ENCODE measurements around the gene HSD11B2. TPM values are rescaled to one million over a fixed set of nuclear protein-coding genes. Genes with fewer than 3 reads are reported as not detected.

Gene HSD11B2
- total and polyA plus RNA-seq, 2 donors (not counting 3 experiments of a cell fraction or from before 2014, with no cell fraction given), result 0.10 TPM; not detected in 1

GRCh38 chr16:67456391-67457081, 25.6 kb downstream of the HSD11B2 start:
- no peak overlapping the region for H3K27ac ChIP-seq (ENCODE audit: insufficient read depth, low read depth, low read length)
- no peak for DNase-seq (ENCODE audit: low read depth, low spot score)
- POLR2A ChIA-PET, result interaction anchor here (0.6 to 0.7 kb wide), 3 partner anchors 8 to 86 kb away, joined by 3 to 8 read pairs (median 4); no protein-coding TSS in a partner anchor

More at GRCh38 chr16:67456391-67457081, 25.6 kb downstream of the HSD11B2 start:
- Histone ChIP-seq H3K79me2 (ENCODE audit: control insufficient read depth, insufficient read depth, low read length) (no peaks in the 10 kb centered on the region), H3K27me3 (ENCODE audit: control insufficient read depth in 2 of 2, insufficient read depth in 2 of 2, low read length in 2 of 2) (no peaks in the 10 kb centered on the region), H3K4me3 (replicated peaks in 1 of 3; ENCODE audit: insufficient read depth in 1 of 3, low read depth in 1 of 3, low read length in 3 of 3) (no peak overlapping the region), H3K9ac (replicated peaks; ENCODE audit: extremely low read depth, insufficient read depth, low read length) (no peak overlapping the region), H3K4me2 (ENCODE audit: insufficient read depth, low read length) (no peak overlapping the region), H4K20me1 (replicated peaks; ENCODE audit: control insufficient read depth, extremely low read depth, insufficient read depth, low read length) (no peaks in the 10 kb centered on the region), H3K9me1 (replicated peaks; ENCODE audit: control insufficient read depth, extremely low read depth, insufficient read depth, low read length) (no peaks in the 10 kb centered on the region), H3K9me3 (replicated peaks; ENCODE audit: control insufficient read depth, insufficient read depth, low read length) (no peaks in the 10 kb centered on the region), H3K4me1 (ENCODE audit: control insufficient read depth, extremely low read depth, insufficient read depth, low read length) (peaks cover 13% of the 10 kb centered on the region), H3K36me3 (ENCODE audit: control insufficient read depth in 2 of 2, extremely low read depth in 1 of 2, insufficient read depth in 2 of 2, low read length in 2 of 2) (peaks cover 0 to 27% of the 10 kb centered on the region in 2 experiments), H2AFZ (ENCODE audit: low read depth, low read length) (no peak overlapping the region)
- intact Hi-C loops (cut with micrococcal nuclease), result no loop called here
- dilution Hi-C loops (cut with MboI; ENCODE audit: extremely low pct_ligation_motif_present, low sequenced_read_pairs), result no loop called here
- FAIRE-seq, result peak; percentile 28
- no TSS peak for BruUV-seq (replicated peaks)
- TF ChIP-seq FOS (IDR thresholded peaks at IDR 0.05; ENCODE audit: borderline replicate concordance, insufficient read depth, low read length) (no peak), GATA2 (IDR thresholded peaks at IDR 0.05; ENCODE audit: insufficient read depth, insufficient read length, low read depth, low read length) (no peak), MYC (IDR thresholded peaks at IDR 0.05; ENCODE audit: low read depth, low read length) (no peak), POLR2A (IDR thresholded peaks at IDR 0.05; ENCODE audit: low read depth, low read length) (no peak), POLR2AphosphoS5 (IDR thresholded peaks at IDR 0.05; ENCODE audit: insufficient read depth, low read depth, low read length) (no peak), JUN (IDR thresholded peaks at IDR 0.05; ENCODE audit: borderline replicate concordance, insufficient read depth, insufficient read length, low read depth) (no peak), CTCF (IDR thresholded peaks at IDR 0.05; ENCODE audit: extremely low read depth in 1 of 2, insufficient read depth in 1 of 2, low read depth in 1 of 2, low read length in 2 of 2) (peak; percentile 17 to 34)
- CTCF ChIA-PET, result interaction anchor here (1.0 to 1.7 kb wide), 9 partner anchors 9 to 83 kb away, joined by 3 to 11 read pairs (median 4); no protein-coding TSS in a partner anchor
